GM19351 (cell line): Measurements from ENCODE around the gene NFIA.

ENCODE experiments used
- ATAC-seq: cut with Tn5 transposase; IDR thresholded peaks from one replicate; pipeline ENCODE4 v1.9.1; 2021; ENCODE audit warnings: mild to moderate bottlenecking, moderate library complexity; ENCODE audit not compliant: unreplicated experiment

The NFIA gene

GRCh38 chr1:61404597-61405376 is 322.4 kb downstream of the NFIA start:
- no peak for ATAC-seq

- ATAC-seq = no peak
Observed at GRCh38 chr1:61406467-61406866, 324.1 kb downstream of the NFIA start.

DNA sequence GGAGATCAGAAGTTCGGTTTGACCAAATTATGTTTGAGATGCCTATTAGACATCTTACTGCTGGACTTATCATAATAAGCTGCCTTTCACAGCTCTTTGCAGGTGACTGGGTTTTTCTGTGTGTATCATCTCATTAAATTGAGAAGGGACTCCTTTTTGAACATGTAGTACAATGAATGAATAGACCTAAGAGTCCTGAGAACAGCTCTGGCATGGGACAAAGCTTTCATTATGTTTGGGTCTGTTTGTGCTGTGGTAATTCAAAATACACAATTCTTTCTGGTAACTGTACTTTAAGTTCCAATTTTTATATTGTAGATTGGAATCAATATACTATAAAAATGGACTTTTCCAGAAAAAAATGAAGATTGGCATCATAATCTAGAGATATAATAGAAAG is 330.2 kb downstream of the NFIA start:
- ATAC-seq = no peak

DNA sequence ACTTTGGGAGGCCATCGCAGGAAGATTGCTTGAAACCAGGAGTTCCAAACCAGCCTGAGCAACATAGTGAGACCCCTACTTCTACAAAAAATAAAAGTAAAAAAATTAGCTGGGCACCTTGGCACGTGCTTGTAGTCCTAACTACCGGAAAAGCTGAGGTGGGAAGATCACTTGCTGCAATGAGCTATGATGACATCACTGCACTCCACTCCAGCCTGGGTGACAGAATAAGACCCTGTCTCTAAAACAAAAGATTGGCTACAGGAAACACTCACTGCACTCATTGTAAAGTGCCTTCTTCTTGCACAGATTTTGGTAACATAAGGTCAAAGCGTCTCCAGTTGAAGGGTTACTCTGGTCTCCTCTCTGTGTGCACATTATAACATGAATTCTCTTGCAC is 336.8 kb downstream of the NFIA start:
- ATAC-seq = no peak

- no peak for ATAC-seq
Observed at GRCh38 chr1:61419657-61420056, 337.3 kb downstream of the NFIA start.

- ATAC-seq = no peak
Observed at GRCh38 chr1:61420243-61420642, 337.9 kb downstream of the NFIA start.

DNA sequence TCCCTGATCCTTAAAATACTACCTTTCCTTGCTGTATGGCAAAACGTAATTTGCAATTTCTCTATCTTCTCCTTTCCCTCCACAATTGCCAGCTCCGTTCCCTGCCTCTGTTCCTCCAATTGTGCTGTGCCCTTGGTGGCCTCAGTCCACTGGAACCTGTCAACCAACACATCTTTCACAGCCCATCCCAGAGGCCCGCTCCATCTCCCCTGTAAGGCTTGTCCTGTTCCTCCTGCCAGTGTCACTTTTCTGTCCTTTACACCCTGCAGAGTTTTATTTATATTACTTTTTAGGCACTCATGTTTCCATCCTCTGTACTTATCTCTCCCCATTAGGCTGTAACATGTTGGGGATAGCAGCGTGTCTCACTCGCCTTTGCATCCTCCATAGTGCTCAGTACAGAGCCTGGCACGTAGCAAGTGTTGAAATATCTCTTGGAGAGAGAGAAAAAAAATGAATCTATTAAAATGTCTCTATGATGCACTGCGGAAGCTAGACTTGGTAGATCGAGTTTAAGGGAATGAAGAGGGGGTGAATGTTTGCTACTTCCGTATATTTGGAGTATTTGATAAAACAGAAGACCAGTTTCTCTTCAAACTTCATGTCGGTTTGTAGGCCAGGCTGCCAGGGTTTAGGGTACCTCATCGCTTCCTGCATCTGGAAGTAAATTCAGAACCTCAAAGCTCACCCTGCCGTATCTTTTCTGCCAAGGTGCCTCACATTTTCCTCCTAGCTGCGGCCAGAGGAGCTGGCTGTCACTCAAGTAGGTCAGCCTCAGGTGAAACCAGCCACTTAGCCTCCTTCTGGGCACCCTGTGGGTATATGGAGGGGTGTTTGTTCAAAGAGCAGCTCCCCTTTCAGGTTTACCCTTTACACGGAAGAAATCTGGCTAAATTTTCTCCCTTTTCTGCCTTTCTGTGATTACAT is 338.8 kb downstream of the NFIA start:
- no peak for ATAC-seq

GRCh38 chr1:61423643-61424042 is 341.3 kb downstream of the NFIA start:
- ATAC-seq = no peak

GRCh38 chr1:61424382-61424781 is 342.0 kb downstream of the NFIA start:
- ATAC-seq = no peak

DNA sequence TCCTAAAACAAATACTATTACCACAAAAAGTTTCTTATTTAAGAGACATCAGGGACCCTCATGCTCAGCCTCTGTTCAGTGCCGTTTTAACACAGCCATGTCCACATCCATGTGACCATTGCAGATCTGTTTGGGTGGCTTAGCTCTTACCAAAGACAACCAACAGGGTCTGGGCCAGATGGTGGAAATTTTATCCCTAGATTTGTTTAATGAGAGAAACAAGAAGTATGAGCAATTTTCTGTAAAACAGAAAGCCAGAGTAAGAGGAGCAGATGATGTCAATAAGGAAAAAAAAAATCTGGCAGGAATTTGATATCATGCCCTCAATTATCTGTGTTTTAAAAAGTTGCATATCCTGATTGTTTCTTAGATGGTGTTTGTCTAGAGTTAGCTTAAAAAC is 342.7 kb downstream of the NFIA start:
- ATAC-seq = no peak

DNA sequence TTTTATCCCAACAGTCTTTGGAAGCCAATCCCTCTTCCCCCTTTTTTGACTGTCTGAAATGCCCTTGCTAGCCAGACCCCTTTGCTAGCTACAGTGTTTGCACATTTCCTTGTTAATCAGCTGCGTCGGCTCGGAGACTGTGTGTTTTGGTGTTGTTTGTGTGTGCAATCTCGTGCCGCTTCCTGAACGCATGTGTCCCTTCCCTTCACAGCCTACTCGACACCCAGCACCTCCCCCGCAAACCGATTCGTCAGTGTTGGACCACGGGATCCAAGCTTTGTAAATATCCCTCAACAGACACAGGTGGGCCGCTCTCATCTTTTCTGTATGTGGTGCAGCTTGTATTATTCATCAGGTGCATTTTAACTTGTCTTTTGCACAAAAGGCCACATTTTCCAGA is 343.9 kb downstream of the NFIA start:
- ATAC-seq = no peak

DNA sequence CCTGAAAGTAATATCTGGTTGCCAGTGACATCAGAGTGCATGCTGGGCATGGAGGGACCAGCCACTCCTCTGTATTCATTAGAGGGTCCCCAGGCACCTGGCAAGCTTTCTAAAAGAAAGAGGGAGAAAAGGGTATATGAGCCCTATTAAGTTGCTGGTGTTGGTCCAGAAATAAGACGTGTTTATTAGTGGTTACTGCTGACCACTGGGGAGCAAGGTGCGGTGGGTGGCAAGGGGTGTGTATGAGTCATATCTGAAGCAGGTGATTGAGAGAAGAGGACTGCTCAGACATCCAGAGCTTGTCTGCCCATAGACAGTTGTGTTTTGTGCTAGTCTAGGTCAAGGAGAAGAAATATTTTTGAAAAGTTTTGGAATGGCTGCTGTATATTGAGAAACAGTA is 344.5 kb downstream of the NFIA start:
- ATAC-seq = no peak

DNA sequence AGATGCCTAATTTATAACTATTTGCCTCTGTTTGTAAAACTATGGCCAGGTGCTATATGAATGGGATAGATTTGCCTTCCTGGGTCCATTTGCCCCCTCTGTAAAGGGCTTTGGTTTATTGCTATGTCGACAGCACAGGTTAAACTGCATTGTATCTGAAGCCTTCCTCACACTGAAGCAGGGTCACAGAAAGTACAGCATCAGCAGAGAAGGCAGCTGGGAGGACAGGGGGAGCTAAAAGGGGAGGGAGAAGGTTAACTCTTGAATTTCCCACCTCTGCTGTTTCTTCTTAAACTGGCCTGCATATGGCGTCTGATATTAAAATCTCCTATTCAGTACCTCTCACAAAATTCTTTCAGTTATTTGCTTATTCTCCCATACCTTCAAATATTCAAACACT is 345.1 kb downstream of the NFIA start:
- ATAC-seq = no peak

GRCh38 chr1:61428146-61428545 is 345.8 kb downstream of the NFIA start:
- ATAC-seq = no peak

- ATAC-seq = no peak
Observed at GRCh38 chr1:61432616-61433388, 350.4 kb downstream of the NFIA start.

DNA sequence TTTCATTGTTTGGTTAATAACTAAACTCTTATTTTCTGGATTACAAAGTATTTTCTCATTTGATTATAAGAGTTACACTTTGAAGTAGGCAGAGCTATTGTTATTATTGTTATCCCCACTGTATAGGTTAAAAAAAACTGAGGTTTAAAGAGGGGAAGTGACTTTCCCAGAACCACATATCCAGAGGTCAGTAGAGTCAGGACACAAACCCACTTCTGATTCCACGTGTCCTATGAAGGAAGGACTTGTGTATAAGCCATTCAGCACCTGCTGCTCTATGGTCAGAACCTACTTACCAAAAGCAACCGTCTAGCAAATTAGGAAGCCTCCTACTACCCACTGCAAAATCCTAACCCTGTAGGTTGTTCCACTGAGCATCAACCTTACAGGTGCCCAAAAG is 351.3 kb downstream of the NFIA start:
- no peak for ATAC-seq

DNA sequence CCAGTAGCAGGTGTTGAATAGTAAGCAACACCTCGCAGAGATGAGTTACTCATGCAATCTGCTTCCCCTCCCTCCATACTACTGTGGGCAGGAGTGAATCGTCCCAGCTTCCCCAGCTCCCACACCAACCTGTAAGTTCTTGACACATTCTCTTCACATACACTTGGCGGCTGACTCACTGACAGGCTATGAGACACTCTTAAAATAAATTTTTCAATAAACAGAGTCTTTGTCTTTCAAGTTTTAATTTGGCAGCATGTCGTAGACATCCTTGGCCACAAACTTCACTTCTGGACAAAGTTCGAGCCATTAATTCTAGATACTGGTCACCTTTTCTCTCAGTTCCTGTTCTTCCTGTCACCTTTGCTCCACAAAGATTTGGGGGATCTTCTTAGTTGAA is 351.9 kb downstream of the NFIA start:
- no peak for ATAC-seq

GRCh38 chr1:61435226-61435625 is 352.9 kb downstream of the NFIA start:
- ATAC-seq = no peak

DNA sequence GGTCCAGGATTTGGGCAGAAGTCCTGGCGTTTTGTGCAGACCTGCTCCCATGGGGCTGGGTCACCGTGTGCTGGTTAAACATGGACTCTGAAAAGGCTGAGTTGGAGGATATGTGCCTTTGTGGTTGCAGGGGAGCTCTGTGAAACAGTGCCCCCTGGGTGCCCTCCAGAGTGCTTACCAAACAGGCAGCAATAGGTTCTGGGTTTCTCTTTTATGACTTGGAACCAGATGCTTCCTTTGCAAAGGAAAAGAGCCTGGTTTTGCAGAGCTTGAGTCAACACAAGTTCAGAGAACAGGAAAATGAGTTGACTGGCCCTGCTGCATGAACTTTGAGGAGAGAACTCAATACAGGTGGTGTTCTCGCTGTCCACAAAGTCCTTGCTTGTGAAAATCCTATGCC is 353.7 kb downstream of the NFIA start:
- ATAC-seq = no peak

DNA sequence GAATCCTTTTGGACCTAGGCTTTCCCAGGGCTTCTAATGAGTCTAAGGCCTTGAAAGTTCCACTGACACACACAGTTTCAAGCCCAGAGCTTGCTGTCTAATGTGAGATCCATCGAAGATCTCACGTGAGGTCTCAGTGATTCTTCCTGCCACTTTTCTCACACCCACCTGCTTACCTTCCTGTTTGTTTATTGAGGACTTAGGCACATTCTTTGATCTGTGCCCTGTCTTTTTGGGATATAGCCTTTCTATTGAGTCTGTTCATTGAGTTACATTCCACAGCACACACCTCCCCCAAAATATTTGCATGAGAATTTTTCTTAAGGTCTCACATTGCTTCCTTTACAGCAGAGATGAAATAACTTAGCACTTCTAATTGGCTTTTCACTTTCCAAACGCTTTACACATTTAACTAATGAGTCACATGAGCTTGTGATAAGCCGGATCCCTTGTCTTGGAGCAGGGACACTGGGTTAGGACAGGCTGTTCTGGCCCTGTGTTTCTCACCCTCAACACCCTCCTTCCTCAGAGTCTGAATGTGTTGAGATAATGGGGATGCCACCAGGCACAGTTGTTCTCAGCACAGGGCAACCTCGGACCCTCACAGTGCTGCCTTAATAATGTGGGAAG is 354.2 kb downstream of the NFIA start:
- ATAC-seq = no peak

- ATAC-seq = no peak
Observed at GRCh38 chr1:61439234-61439633, 356.9 kb downstream of the NFIA start.
